Gastrocnemius medialis (tissue), 4 donors: Measurements from ENCODE around the gene APOL2.

ENCODE experiments used
- POLR2A ChIP-seq, 2 donors: fragments of 450-650 bp; IDR thresholded peaks; one replicate each; pipeline ENCODE4 v1.6.1; 2017; ENCODE audit warnings: antibody characterized with exemption in 2 of 2, mild to moderate bottlenecking in 2 of 2, moderate library complexity in 2 of 2
- TF ChIP-seq, protein P1 (sequence below), 5 experiments: fragments of 450-650 bp in 3 of 5; fragments of 200-600 bp in 2 of 5; sonication (generic) in 2 of 5; IDR thresholded peaks in 4 of 5; conservative IDR thresholded peaks in 1 of 5; 1 replicate in 4 of 5; 2 replicates in 1 of 5; pipeline ENCODE4 v1.5.1; 2016 to 2019; ENCODE audit warnings: antibody characterized with exemption in 5 of 5, mild to moderate bottlenecking in 3 of 5, moderate library complexity in 3 of 5

DNA sequence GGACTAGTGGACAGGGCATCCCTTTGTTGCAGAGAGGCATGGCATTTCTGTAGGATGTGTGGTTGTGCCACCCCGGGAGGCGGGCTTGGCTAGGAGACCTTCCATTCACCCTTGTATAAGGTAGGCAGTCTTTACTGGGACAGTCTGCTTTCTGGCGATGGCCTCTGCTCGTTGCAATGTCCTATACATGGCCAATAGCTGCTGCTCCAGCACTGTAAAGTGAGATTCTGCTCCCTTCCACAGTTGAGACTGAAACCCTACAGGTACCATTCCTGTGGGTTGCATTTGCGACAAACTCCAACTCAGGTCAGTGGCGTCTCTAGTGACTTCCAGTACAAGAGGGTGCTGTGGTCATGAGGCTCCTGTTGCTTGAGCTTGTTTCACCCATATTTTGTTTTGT, 58.4 kb downstream of the APOL2 start:
- TF ChIP-seq, protein P1, sequence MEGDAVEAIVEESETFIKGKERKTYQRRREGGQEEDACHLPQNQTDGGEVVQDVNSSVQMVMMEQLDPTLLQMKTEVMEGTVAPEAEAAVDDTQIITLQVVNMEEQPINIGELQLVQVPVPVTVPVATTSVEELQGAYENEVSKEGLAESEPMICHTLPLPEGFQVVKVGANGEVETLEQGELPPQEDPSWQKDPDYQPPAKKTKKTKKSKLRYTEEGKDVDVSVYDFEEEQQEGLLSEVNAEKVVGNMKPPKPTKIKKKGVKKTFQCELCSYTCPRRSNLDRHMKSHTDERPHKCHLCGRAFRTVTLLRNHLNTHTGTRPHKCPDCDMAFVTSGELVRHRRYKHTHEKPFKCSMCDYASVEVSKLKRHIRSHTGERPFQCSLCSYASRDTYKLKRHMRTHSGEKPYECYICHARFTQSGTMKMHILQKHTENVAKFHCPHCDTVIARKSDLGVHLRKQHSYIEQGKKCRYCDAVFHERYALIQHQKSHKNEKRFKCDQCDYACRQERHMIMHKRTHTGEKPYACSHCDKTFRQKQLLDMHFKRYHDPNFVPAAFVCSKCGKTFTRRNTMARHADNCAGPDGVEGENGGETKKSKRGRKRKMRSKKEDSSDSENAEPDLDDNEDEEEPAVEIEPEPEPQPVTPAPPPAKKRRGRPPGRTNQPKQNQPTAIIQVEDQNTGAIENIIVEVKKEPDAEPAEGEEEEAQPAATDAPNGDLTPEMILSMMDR (IDR thresholded peaks at IDR 0.05 in 4 of 5, conservative IDR thresholded peaks at IDR 0.05 in 1 of 5): no peak
- no peak for TF ChIP-seq POLR2A (IDR thresholded peaks at IDR 0.05)
